Measurements from ENCODE around the gene SHROOM1. TPM values are rescaled to one million over a fixed set of nuclear protein-coding genes. Genes with fewer than 3 reads are reported as not detected.

Gene SHROOM1, protein sequence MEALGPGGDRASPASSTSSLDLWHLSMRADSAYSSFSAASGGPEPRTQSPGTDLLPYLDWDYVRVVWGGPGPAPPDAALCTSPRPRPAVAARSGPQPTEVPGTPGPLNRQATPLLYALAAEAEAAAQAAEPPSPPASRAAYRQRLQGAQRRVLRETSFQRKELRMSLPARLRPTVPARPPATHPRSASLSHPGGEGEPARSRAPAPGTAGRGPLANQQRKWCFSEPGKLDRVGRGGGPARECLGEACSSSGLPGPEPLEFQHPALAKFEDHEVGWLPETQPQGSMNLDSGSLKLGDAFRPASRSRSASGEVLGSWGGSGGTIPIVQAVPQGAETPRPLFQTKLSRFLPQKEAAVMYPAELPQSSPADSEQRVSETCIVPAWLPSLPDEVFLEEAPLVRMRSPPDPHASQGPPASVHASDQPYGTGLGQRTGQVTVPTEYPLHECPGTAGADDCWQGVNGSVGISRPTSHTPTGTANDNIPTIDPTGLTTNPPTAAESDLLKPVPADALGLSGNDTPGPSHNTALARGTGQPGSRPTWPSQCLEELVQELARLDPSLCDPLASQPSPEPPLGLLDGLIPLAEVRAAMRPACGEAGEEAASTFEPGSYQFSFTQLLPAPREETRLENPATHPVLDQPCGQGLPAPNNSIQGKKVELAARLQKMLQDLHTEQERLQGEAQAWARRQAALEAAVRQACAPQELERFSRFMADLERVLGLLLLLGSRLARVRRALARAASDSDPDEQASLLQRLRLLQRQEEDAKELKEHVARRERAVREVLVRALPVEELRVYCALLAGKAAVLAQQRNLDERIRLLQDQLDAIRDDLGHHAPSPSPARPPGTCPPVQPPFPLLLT
- total RNA-seq (10 to 100 TPM in 3 of 7 donors, 1 to 10 TPM in 4; 3.8 to 22.4 (median 8.9) TPM), polyA plus RNA-seq (1 to 10 TPM; 4.1 to 5.9 TPM)
- long read RNA-seq, donor 1, partial matches to known transcripts: 14 of 23 reads
- long read RNA-seq, donor 1, other reads (novel, unspliced or antisense): 9 of 23 reads
- long read RNA-seq, donor 2: 0 reads
- long read RNA-seq, donor 3, partial matches to known transcripts: 11 of 22 reads
- long read RNA-seq, donor 3, other reads (novel, unspliced or antisense): 8 of 22 reads

DNA sequence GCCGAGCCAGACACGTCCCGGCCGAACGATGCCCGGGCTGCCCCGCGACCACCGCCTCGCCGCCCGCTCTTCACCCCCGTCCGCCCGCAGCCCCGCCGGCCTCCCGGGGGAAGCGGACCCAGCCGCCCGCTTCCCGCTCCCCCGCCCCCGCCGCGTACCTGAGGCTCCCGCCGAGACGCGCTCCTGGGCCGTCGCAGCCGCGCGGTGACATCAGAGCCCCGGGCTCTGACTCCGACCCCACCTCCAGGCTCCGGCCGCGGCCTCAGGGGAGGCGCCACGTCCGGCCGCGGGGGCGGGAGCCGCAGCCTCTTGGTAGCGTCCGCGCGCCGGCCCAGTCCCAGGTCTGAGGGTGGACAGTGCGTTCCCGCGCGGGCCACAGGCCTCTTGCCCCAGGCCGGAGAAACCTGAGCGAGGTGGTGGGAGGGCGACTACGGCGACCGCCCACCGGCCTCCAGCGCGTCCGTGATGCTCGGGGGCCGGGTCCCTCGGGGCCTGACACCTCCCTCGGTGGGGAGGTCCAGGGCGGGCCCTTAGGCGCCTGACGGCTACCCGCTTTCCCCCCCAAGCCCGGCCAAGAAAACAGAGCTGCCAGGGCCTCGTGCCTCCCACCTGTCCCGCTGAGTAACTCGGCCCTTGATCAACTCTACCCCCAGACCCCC lies at the start of gene SHROOM1:
TSS of gene SHROOM1 (minus strand) at position 212 of the 659 bp plus-strand sequence. CDS start 4,507 bp downstream, outside the sequence.
- Histone ChIP-seq H3K9me3 (no peaks in the 10 kb centered on the region), H3K4me1 (ENCODE audit: insufficient read depth) (no peaks in the 10 kb centered on the region), H3K27me3 (no peaks in the 10 kb centered on the region), H3K36me3 (no peaks in the 10 kb centered on the region), H3K27ac (peak within 1 kb of the TSS; percentile 53 to 68), H3K4me3 (peak within 1 kb of the TSS; percentile 71)
- WGBS, 3 donors: 2 to 6% (median 4%) methylated on average over 15 to 78 of the region's 78 CpGs
- intact Hi-C loops (cut with DNase I): no loop called here
- TF ChIP-seq EP300 (IDR thresholded peaks at IDR 0.05) (no peak), POLR2A (IDR thresholded peaks at IDR 0.05) (no peak)
- peak; percentile 51 to 73 (median 52) for DNase-seq

DNA sequence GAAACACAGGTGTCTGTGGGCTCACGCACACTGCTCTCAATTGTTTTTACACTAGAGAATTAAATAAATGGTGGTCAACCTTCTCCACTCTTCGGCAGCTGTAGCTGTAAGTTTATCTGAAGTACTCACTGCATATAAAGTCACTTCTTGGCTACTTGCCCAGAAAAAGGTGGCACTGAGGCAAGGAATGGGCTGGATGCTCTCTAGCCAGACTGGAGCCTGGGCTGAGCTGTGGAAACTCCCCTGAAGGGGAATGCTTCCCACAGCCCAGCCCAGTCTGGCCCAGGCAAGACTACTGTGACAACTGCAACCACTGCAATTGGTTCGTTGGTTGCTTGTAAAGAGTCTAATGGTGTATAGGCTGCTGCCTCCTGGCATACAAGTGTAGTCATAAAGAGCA lies 47.5 kb upstream of the SHROOM1 start:
- WGBS, 3 donors: 62 to 67% (median 63%) methylated on average over 3 of the region's 3 CpGs
- H3K4me1 ChIP-seq (ENCODE audit: insufficient read depth): no peaks in the 10 kb centered on the region
- no peaks in the 10 kb centered on the region for H3K36me3 ChIP-seq
- no peaks in the 10 kb centered on the region for H3K9me3 ChIP-seq
- no peak overlapping the region for H3K27ac ChIP-seq
- no peak for DNase-seq
- no peaks in the 10 kb centered on the region for H3K27me3 ChIP-seq
- no peak overlapping the region for H3K4me3 ChIP-seq
- TF ChIP-seq POLR2A (IDR thresholded peaks at IDR 0.05) (no peak), EP300 (IDR thresholded peaks at IDR 0.05) (no peak)
- TF ChIP-seq, protein P1, sequence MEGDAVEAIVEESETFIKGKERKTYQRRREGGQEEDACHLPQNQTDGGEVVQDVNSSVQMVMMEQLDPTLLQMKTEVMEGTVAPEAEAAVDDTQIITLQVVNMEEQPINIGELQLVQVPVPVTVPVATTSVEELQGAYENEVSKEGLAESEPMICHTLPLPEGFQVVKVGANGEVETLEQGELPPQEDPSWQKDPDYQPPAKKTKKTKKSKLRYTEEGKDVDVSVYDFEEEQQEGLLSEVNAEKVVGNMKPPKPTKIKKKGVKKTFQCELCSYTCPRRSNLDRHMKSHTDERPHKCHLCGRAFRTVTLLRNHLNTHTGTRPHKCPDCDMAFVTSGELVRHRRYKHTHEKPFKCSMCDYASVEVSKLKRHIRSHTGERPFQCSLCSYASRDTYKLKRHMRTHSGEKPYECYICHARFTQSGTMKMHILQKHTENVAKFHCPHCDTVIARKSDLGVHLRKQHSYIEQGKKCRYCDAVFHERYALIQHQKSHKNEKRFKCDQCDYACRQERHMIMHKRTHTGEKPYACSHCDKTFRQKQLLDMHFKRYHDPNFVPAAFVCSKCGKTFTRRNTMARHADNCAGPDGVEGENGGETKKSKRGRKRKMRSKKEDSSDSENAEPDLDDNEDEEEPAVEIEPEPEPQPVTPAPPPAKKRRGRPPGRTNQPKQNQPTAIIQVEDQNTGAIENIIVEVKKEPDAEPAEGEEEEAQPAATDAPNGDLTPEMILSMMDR (IDR thresholded peaks at IDR 0.05): no peak
- intact Hi-C loops (cut with DNase I): no loop called here

DNA sequence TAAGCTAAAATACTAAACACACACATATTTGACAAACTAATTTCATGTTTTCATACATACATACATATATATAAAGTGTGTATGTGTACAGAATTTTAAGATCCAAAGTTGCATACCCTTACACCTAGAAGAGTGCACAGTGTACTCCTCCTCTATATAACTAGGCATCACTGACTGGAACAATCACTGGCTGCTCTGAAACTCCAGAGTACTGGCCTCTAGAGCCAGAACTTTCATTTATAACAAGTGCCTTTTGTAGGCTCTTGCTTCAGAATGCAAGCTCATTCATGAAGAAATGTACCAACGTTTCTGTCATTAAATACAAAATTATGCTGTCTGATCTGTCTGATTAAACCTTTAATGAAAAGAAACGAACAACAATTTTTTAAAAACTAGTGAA lies 47.0 kb upstream of the SHROOM1 start:
- Histone ChIP-seq H3K36me3 (no peaks in the 10 kb centered on the region), H3K9me3 (no peaks in the 10 kb centered on the region), H3K27ac (no peak overlapping the region), H3K27me3 (no peaks in the 10 kb centered on the region), H3K4me1 (ENCODE audit: insufficient read depth) (no peaks in the 10 kb centered on the region), H3K4me3 (no peak overlapping the region)
- TF ChIP-seq, protein P1 (IDR thresholded peaks at IDR 0.05): no peak
- no peak for DNase-seq
- WGBS, 3 donors: 71 to 81% (median 76%) methylated on average over 2 of the region's 2 CpGs
- intact Hi-C loops (cut with DNase I): no loop called here

DNA sequence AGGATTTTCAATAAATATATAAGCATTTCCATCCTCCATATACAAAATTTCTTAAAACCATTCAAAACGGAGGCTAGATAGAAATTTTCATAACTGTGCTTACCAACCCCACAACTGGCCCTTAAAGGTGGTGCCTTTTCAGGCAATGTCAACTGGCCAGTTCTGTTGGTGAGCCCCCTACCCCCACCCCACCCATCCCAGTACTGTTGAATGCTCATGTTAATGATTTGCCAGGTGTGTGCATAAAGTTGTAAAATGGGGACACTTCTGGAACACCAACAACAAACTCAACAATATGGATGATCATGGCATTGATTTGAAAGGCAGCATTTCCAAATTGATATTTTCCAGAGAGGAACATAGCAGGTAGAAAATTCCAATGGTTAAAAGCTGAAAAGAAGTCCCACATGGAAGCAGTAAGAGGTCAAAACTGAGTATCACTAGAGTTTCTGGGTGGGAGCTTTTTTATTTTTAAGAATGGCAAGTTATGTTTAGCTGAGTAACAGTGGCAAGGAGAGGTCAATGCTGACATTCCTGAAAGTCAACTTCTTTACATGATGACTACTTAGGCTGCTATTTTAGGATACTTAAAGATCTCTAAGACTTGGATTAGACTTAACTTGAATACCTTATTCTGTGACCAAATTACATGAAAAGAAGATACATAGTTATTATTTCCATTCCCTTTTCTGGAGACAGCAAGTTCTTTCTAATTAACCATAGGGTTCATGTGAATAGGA lies 45.7 kb upstream of the SHROOM1 start:
- DNase-seq: no peak
- H3K9me3 ChIP-seq: no peaks in the 10 kb centered on the region
- H3K4me3 ChIP-seq: no peak overlapping the region
- WGBS, 3 donors: 72 to 87% (median 79%) methylated on average over 1 of the region's 1 CpG
- intact Hi-C loops (cut with DNase I): no loop called here
- no peaks in the 10 kb centered on the region for H3K36me3 ChIP-seq
- H3K27ac ChIP-seq: no peak overlapping the region
- H3K27me3 ChIP-seq: no peaks in the 10 kb centered on the region
- TF ChIP-seq EP300 (IDR thresholded peaks at IDR 0.05): no peak
- no peak for TF ChIP-seq POLR2A (IDR thresholded peaks at IDR 0.05)
- TF ChIP-seq, protein P1 (IDR thresholded peaks at IDR 0.05): no peak
- no peaks in the 10 kb centered on the region for H3K4me1 ChIP-seq (ENCODE audit: insufficient read depth)

All from ovary (tissue), 10 donors.